K562 (cell line): ENCODE measurements around the gene SHB. TPM values are rescaled to one million over a fixed set of nuclear protein-coding genes. Genes with fewer than 3 reads are reported as not detected.

ENCODE experiments used
- ASH1L ChIP-seq: fragments of 450-650 bp; IDR thresholded peaks from 2 replicates; pipeline ENCODE4 v1.6.1; 2018; ENCODE audit warnings: borderline replicate concordance, mild to moderate bottlenecking, low read depth; ENCODE audit not compliant: partially characterized antibody
- BCL6 ChIP-seq: fragments of 250-450 bp; sonication (Bioruptor Pico); IDR thresholded peaks from 2 replicates; pipeline ENCODE4 v1.4.0; 2020
- BRD9 ChIP-seq: fragments of 450-650 bp; IDR thresholded peaks from 2 replicates; pipeline ENCODE4 v1.6.1; 2018; ENCODE audit warnings: low read depth; ENCODE audit not compliant: partially characterized antibody
- ETV5 ChIP-seq: sonication (generic); formaldehyde crosslinking; IDR thresholded peaks from 2 replicates; pipeline ENCODE4 v1.4.0; 2020; ENCODE audit warnings: low read depth, mild to moderate bottlenecking, missing genetic modification reagents
- FOXA3 ChIP-seq, 2 experiments: fragments of 450-650 bp in 1 of 2; sonication (generic) in 1 of 2; formaldehyde crosslinking; IDR thresholded peaks in 1 of 2; conservative IDR thresholded peaks in 1 of 2; 2 replicates each; pipeline versions ENCODE4 v1.4.0 to v1.8.0; 2020 to 2022; ENCODE audit warnings: mild to moderate bottlenecking in 2 of 2, missing genetic modification reagents in 1 of 2
- GATAD2B ChIP-seq: fragments of 450-650 bp; IDR thresholded peaks from 2 replicates; pipeline ENCODE4 v1.6.1; 2017; ENCODE audit warnings: mild to moderate bottlenecking, borderline replicate concordance
- GTF2E2 ChIP-seq: fragments of 200-800 bp; sonication (Bioruptor generic); IDR thresholded peaks from 2 replicates; pipeline ENCODE4 v1.6.1; 2016; ENCODE audit warnings: missing genetic modification characterization, missing compliant biosample characterization
- GTF2F1 ChIP-seq: IDR thresholded peaks from 2 replicates; pipeline ENCODE4 v1.6.1; 2011; ENCODE audit warnings: low read depth, low read length, improper control_type of control experiment
- HDGF ChIP-seq: fragments of 450-650 bp; IDR thresholded peaks from 2 replicates; pipeline ENCODE4 v1.6.1; 2016
- HMG20A ChIP-seq: fragments of 450-650 bp; formaldehyde crosslinking; conservative IDR thresholded peaks from 2 replicates; pipeline ENCODE4 v1.4.0; 2020; ENCODE audit warnings: mild to moderate bottlenecking, mixed read lengths
- POLR3A ChIP-seq: IDR thresholded peaks from 2 replicates; pipeline ENCODE4 v1.6.1; 2011; ENCODE audit warnings: borderline replicate concordance, mild to moderate bottlenecking, moderate library complexity; ENCODE audit not compliant: insufficient read length, insufficient read depth; ENCODE audit errors: extremely low read depth
- SIN3A ChIP-seq, 2 experiments: fragments of 150-350 bp in 1 of 2; IDR thresholded peaks; 2 replicates each; pipeline ENCODE4 v1.6.1; 2011 to 2016; ENCODE audit warnings: borderline replicate concordance in 2 of 2, low read depth in 2 of 2, low read length in 2 of 2, mild to moderate bottlenecking in 2 of 2, moderate library complexity in 2 of 2; ENCODE audit not compliant: control insufficient read depth in 1 of 2
- TAF7 ChIP-seq: fragments of 450-650 bp; IDR thresholded peaks from 2 replicates; pipeline ENCODE4 v1.6.1; 2016; ENCODE audit warnings: missing genetic modification characterization, missing compliant biosample characterization
- YY1 ChIP-seq, 3 experiments: IDR thresholded peaks; 2 replicates each; pipeline ENCODE4 v1.6.1; 2011; ENCODE audit warnings: low read length in 2 of 3, mild to moderate bottlenecking in 2 of 3, moderate library complexity in 2 of 3, borderline replicate concordance in 1 of 3, control low read depth in 1 of 3, low read depth in 1 of 3; ENCODE audit not compliant: insufficient read depth in 3 of 3, insufficient replicate concordance in 2 of 3, control insufficient read depth in 1 of 3, insufficient read length in 1 of 3; ENCODE audit errors: extremely low read depth in 1 of 3
- ZNF133 ChIP-seq: fragments of 250-450 bp; sonication (Bioruptor Pico); IDR thresholded peaks from 2 replicates; pipeline ENCODE4 v1.4.0; 2020; ENCODE audit warnings: mild to moderate bottlenecking
- ZNF184 ChIP-seq: sonication (generic); formaldehyde crosslinking; IDR thresholded peaks from 2 replicates; pipeline ENCODE4 v1.5.0; 2020; ENCODE audit warnings: missing genetic modification reagents
- ZNF347 ChIP-seq: fragments of 450-650 bp; formaldehyde crosslinking; IDR thresholded peaks from 2 replicates; pipeline ENCODE4 v1.4.0; 2020; ENCODE audit warnings: low read depth, mild to moderate bottlenecking, moderate library complexity
- ZNF76 ChIP-seq: fragments of 250-450 bp; sonication (Bioruptor Pico); IDR thresholded peaks from 2 replicates; pipeline ENCODE4 v1.4.0; 2020; ENCODE audit warnings: mild to moderate bottlenecking, moderate library complexity, borderline replicate concordance
- polyA plus RNA-seq, 8 experiments: library from polyadenylated mRNA; depleted of rRNA in 4 of 8; stranded (reverse) in 5 of 8; unstranded in 3 of 8; fragments of >200 nt; fragmentation: Nextera tagmentation in 2 of 8; fragmentation: Illumina TruSeq in 1 of 8; extraction: Ambion mirVana in 2 of 8; extraction: Trizol in 1 of 8; gene quantifications; 2 replicates each; pipeline versions ENCODE4 v1.2.1 to v1.2.3, GENCODE V29; 2011 to 2014; ENCODE audit warnings: inconsistent platforms in 1 of 8, missing spikeins in 1 of 8
- total RNA-seq, 7 experiments: library from RNA; depleted of rRNA in 6 of 7; stranded (reverse); fragments of >200 nt in 6 of 7; fragmentation: Illumina TruSeq in 2 of 7; extraction: Trizol in 2 of 7; gene quantifications; 2 replicates each; pipeline versions ENCODE4 v1.2.1 to v1.2.3, GENCODE V29; 2011 to 2021; ENCODE audit warnings: low replicate concordance in 1 of 7
- TF ChIP-seq, protein P1 (sequence below): sonication (generic); formaldehyde crosslinking; IDR thresholded peaks from 2 replicates; pipeline ENCODE4 v1.8.0; 2022; ENCODE audit warnings: missing genetic modification reagents, mild to moderate bottlenecking, moderate library complexity, borderline replicate concordance
- TF ChIP-seq, protein P2 (sequence below), 2 experiments: fragments of 450-650 bp; conservative IDR thresholded peaks; 2 replicates each; pipeline ENCODE4 v1.6.1; 2017; ENCODE audit warnings: mild to moderate bottlenecking in 2 of 2, moderate library complexity in 2 of 2
- TF ChIP-seq, protein P3 (sequence below): sonication (generic); formaldehyde crosslinking; IDR thresholded peaks from 2 replicates; pipeline ENCODE4 v1.9.0; 2022; ENCODE audit warnings: mild to moderate bottlenecking, missing genetic modification reagents
- TF ChIP-seq, protein P4 (sequence below): fragments of 450-650 bp; IDR thresholded peaks from 2 replicates; pipeline ENCODE4 v1.6.1; 2016; ENCODE audit warnings: missing biosample characterization, missing genetic modification characterization
- TF ChIP-seq, protein P5 (sequence below): fragments of 250-450 bp; sonication (Bioruptor Pico); IDR thresholded peaks from 2 replicates; pipeline ENCODE4 v1.5.1; 2021; ENCODE audit warnings: mild to moderate bottlenecking

Gene SHB
- total and polyA plus RNA-seq, 9 of the 15 experiments (the other 6 are each of a cell fraction or from before 2014, with no cell fraction given), result 0.78 to 16.0 (median 5.3) TPM

DNA sequence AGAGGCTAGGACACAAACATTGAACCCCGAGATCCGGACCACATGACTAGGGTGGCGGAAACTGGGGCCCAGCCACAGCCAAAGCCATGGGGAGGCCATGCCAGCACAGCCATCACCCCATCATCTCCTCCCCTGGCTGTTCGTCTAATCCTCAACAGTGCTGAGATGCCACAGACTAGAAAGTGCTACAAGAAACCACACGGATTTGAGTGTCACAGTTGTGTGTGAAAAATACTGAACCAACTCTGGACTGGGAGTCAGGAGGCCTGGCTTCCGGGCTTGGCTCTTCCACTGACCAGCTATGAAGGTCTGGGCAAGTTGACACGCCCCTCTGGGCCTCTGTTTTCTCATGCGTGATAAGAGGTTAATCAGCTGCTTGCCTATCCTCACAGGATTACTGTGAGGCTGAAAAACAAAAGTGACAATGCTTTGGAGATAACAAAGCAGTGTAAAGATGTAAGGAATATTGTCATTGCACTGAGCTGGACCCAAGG lies 38.8 kb upstream of the SHB start (continued):
- TF ChIP-seq ZNF76 (CRISPR knock-in tag) (peak; percentile 16; the same call in 1 of the 2 replicates), BRD9 (no peak), HMG20A (no peak), HDGF (no peak), GATAD2B (no peak), GTF2F1 (no peak), ZNF347 (CRISPR knock-in tag) (no peak), POLR3A (no peak), GTF2E2 (no peak), FOXA3 (CRISPR knock-in tag; conservative IDR thresholded peaks at IDR 0.05 in 1 of 2, IDR thresholded peaks at IDR 0.05 in 1 of 2) (no peak), ETV5 (CRISPR knock-in tag) (no peak), TAF7 (tag) (no peak), ZNF184 (CRISPR knock-in tag) (no peak), YY1 (IDR thresholded peaks at IDR 0.05; ENCODE audit: borderline replicate concordance in 1 of 3, control insufficient read depth in 1 of 3, extremely low read depth in 1 of 3, insufficient read depth in 3 of 3, insufficient read length in 1 of 3, insufficient replicate concordance in 2 of 3, low read depth in 1 of 3, low read length in 2 of 3) (no peak), ZNF133 (CRISPR knock-in tag) (no peak), SIN3A (IDR thresholded peaks at IDR 0.05; ENCODE audit: borderline replicate concordance in 2 of 2, control insufficient read depth in 1 of 2, low read depth in 2 of 2, low read length in 2 of 2) (0 out of 4 replicates have a peak, but pooled peaks of 1 of the 2 experiments have one; percentile 55), ASH1L (no peak), BCL6 (peak; percentile 71; the same call in 1 of the 2 replicates)
- TF ChIP-seq, protein P1, sequence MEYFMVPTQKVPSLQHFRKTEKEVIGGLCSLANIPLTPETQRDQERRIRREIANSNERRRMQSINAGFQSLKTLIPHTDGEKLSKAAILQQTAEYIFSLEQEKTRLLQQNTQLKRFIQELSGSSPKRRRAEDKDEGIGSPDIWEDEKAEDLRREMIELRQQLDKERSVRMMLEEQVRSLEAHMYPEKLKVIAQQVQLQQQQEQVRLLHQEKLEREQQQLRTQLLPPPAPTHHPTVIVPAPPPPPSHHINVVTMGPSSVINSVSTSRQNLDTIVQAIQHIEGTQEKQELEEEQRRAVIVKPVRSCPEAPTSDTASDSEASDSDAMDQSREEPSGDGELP (CRISPR knock-in tag), result peak; percentile 93
- TF ChIP-seq, protein P2, sequence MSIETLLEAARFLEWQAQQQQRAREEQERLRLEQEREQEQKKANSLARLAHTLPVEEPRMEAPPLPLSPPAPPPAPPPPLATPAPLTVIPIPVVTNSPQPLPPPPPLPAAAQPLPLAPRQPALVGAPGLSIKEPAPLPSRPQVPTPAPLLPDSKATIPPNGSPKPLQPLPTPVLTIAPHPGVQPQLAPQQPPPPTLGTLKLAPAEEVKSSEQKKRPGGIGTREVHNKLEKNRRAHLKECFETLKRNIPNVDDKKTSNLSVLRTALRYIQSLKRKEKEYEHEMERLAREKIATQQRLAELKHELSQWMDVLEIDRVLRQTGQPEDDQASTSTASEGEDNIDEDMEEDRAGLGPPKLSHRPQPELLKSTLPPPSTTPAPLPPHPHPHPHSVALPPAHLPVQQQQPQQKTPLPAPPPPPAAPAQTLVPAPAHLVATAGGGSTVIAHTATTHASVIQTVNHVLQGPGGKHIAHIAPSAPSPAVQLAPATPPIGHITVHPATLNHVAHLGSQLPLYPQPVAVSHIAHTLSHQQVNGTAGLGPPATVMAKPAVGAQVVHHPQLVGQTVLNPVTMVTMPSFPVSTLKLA (conservative IDR thresholded peaks at IDR 0.05), result no peak
- TF ChIP-seq, protein P3, sequence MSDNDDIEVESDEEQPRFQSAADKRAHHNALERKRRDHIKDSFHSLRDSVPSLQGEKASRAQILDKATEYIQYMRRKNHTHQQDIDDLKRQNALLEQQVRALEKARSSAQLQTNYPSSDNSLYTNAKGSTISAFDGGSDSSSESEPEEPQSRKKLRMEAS (CRISPR knock-in tag), result no peak
- TF ChIP-seq, protein P4, sequence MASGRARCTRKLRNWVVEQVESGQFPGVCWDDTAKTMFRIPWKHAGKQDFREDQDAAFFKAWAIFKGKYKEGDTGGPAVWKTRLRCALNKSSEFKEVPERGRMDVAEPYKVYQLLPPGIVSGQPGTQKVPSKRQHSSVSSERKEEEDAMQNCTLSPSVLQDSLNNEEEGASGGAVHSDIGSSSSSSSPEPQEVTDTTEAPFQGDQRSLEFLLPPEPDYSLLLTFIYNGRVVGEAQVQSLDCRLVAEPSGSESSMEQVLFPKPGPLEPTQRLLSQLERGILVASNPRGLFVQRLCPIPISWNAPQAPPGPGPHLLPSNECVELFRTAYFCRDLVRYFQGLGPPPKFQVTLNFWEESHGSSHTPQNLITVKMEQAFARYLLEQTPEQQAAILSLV, result no peak
- TF ChIP-seq, protein P5, sequence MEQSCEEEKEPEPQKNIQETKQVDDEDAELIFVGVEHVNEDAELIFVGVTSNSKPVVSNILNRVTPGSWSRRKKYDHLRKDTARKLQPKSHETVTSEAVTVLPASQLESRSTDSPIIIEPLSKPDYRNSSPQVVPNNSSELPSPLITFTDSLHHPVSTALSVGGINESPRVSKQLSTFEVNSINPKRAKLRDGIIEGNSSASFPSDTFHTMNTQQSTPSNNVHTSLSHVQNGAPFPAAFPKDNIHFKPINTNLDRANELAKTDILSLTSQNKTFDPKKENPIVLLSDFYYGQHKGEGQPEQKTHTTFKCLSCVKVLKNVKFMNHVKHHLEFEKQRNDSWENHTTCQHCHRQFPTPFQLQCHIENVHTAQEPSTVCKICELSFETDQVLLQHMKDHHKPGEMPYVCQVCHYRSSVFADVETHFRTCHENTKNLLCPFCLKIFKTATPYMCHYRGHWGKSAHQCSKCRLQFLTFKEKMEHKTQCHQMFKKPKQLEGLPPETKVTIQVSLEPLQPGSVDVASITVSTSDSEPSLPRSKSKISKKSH (CRISPR knock-in tag), result no peak
